SU-DHL-6 (cell line): ENCODE measurements around the gene N4BP2.
A peak's percentile ranks its signal among the peaks of the same experiment; 100 is the strongest.

Experiments
- H2AFZ ChIP-seq: fragments of 200-600 bp; sonication (generic); 2 replicates; pipeline ENCODE4 v1.6.1; 2014; ENCODE audit warnings: low read depth, mild to moderate bottlenecking, moderate library complexity, mixed read lengths, antibody characterized with exemption, low read length; ENCODE audit not compliant: severe bottlenecking
- H3F3A ChIP-seq: fragments of 200-600 bp; shearing (Covaris generic); 2 replicates; pipeline ENCODE4 v1.6.0; 2016; ENCODE audit warnings: antibody characterized with exemption, mild to moderate bottlenecking; ENCODE audit not compliant: insufficient read depth
- H3K27ac ChIP-seq: fragments of 200-600 bp; sonication (generic); 2 replicates; pipeline ENCODE4 v1.5.1; 2016; ENCODE audit warnings: low read depth, mild to moderate bottlenecking, low read length, moderate library complexity, mixed read lengths
- H3K27me3 ChIP-seq: fragments of 200-600 bp; sonication (generic), shearing (Covaris generic); 2 replicates; pipeline ENCODE4 v1.6.0; 2014; ENCODE audit warnings: mild to moderate bottlenecking, low read length
- H3K36me3 ChIP-seq: fragments of 200-600 bp; sonication (generic); 2 replicates; pipeline ENCODE4 v1.6.1; 2014; ENCODE audit warnings: mild to moderate bottlenecking, low read length, mixed read lengths
- H3K4me2 ChIP-seq: fragments of 300-600, 200-600 bp; shearing (Covaris generic), sonication (generic); 2 replicates; pipeline ENCODE4 v1.6.0; 2014; ENCODE audit warnings: low read length, low read depth, mild to moderate bottlenecking; ENCODE audit not compliant: poor library complexity, severe bottlenecking
- H3K4me3 ChIP-seq: fragments of 200-600 bp; sonication (generic); 2 replicates; pipeline ENCODE4 v1.5.1; 2014; ENCODE audit warnings: antibody characterized with exemption, low read length, mild to moderate bottlenecking, mixed read lengths; ENCODE audit not compliant: insufficient read depth, poor library complexity, severe bottlenecking
- H3K79me2 ChIP-seq: fragments of 200-600 bp; sonication (generic); 2 replicates; pipeline ENCODE4 v1.6.1; 2014; ENCODE audit warnings: mild to moderate bottlenecking, low read length, moderate library complexity; ENCODE audit not compliant: insufficient read depth
- H3K9ac ChIP-seq: fragments of 200-600 bp; sonication (generic); 2 replicates; pipeline ENCODE4 v1.7.0; 2014; ENCODE audit warnings: mild to moderate bottlenecking, low read length
- H3K9me2 ChIP-seq: fragments of 200-600 bp; sonication (generic); replicated peaks from 2 replicates; pipeline ENCODE4 v1.6.1; 2014; ENCODE audit warnings: low read length; ENCODE audit not compliant: insufficient read depth
- H3K9me3 ChIP-seq: fragments of 200-600 bp; sonication (generic); 2 replicates; pipeline ENCODE4 v1.6.1; 2014; ENCODE audit warnings: low read length, mixed read lengths; ENCODE audit not compliant: insufficient read depth
- H4K20me1 ChIP-seq: fragments of 200-600 bp; sonication (generic); 2 replicates; pipeline ENCODE4 v1.6.1; 2014; ENCODE audit warnings: low read depth, mild to moderate bottlenecking, antibody characterized with exemption, low read length, moderate library complexity, mixed read lengths
- EZH2phosphoT487 ChIP-seq: fragments of 200-600 bp; sonication (generic), shearing (Covaris generic); conservative IDR thresholded peaks from 2 replicates; pipeline ENCODE4 v1.6.1; 2018; ENCODE audit warnings: mild to moderate bottlenecking, antibody characterized with exemption, low read length, moderate library complexity, mixed read lengths
- TF ChIP-seq, protein P1 (sequence below): fragments of 200-600 bp; sonication (generic); IDR thresholded peaks from one replicate; pipeline ENCODE4 v1.5.1; 2017; ENCODE audit warnings: antibody characterized with exemption, mild to moderate bottlenecking, low read length, moderate library complexity; ENCODE audit not compliant: insufficient read depth, poor library complexity, severe bottlenecking

Gene N4BP2

DNA sequence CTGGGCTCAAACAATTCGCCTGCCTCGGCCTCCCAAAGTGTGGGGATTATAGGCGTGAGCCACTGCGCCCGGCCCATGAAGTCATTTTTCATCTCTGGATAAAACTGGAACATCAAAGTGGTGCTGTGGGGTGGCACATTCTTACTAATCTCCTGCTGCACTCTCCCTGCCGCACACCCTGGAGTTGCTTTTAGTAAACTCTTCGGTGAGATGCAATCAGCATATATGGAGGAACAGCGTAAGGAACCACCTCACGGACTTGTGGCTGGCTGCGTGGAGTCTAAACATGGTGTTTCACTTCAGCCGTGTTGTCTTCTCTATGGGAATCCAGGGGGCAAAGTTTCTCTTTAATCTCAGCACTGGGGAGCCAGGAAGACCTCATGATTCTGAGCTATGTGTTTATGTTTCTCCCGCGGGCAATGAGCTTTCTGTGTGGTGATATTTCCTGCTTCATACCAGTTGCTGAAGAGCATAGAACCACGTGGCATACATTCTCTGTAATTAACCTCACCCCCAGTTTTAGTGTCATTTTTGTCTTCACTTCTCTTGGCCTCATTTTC, 138.0 kb downstream of the N4BP2 start:
- H3K4me2 ChIP-seq = peak overlapping the region; percentile 98
- no peaks in the 10 kb centered on the region for H3K9me2 ChIP-seq
- no peaks in the 10 kb centered on the region for H3K27me3 ChIP-seq
- peak overlapping the region; percentile 95 for H3K4me3 ChIP-seq
- peak overlapping the region; percentile 88 for H3K9ac ChIP-seq
- peak overlapping the region; percentile 99 for H3K27ac ChIP-seq
- no peaks in the 10 kb centered on the region for H4K20me1 ChIP-seq
- H3K79me2 ChIP-seq = peaks cover 81% of the 10 kb centered on the region
- no peak overlapping the region for H2AFZ ChIP-seq
- peaks cover 19% of the 10 kb centered on the region for H3K36me3 ChIP-seq
- TF ChIP-seq EZH2phosphoT487 = no peak
- TF ChIP-seq, protein P1, sequence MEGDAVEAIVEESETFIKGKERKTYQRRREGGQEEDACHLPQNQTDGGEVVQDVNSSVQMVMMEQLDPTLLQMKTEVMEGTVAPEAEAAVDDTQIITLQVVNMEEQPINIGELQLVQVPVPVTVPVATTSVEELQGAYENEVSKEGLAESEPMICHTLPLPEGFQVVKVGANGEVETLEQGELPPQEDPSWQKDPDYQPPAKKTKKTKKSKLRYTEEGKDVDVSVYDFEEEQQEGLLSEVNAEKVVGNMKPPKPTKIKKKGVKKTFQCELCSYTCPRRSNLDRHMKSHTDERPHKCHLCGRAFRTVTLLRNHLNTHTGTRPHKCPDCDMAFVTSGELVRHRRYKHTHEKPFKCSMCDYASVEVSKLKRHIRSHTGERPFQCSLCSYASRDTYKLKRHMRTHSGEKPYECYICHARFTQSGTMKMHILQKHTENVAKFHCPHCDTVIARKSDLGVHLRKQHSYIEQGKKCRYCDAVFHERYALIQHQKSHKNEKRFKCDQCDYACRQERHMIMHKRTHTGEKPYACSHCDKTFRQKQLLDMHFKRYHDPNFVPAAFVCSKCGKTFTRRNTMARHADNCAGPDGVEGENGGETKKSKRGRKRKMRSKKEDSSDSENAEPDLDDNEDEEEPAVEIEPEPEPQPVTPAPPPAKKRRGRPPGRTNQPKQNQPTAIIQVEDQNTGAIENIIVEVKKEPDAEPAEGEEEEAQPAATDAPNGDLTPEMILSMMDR = no peak
- H3F3A ChIP-seq = peaks cover 90% of the 10 kb centered on the region
- no peaks in the 10 kb centered on the region for H3K9me3 ChIP-seq

- Histone ChIP-seq H3K36me3 (peaks cover 21% of the 10 kb centered on the region), H3K9me2 (no peaks in the 10 kb centered on the region), H3F3A (peaks cover 90% of the 10 kb centered on the region), H3K9ac (peak overlapping the region; percentile 88), H2AFZ (no peak overlapping the region), H4K20me1 (no peaks in the 10 kb centered on the region), H3K4me2 (peak overlapping the region; percentile 98), H3K79me2 (peaks cover 82% of the 10 kb centered on the region), H3K4me3 (peak overlapping the region; percentile 95), H3K27ac (peak overlapping the region; percentile 99), H3K9me3 (no peaks in the 10 kb centered on the region), H3K27me3 (no peaks in the 10 kb centered on the region)
- TF ChIP-seq, protein P1 = no peak
- TF ChIP-seq EZH2phosphoT487 = no peak
Measured at GRCh38 chr4:40195182-40196177, 138.8 kb downstream of the N4BP2 start.

DNA sequence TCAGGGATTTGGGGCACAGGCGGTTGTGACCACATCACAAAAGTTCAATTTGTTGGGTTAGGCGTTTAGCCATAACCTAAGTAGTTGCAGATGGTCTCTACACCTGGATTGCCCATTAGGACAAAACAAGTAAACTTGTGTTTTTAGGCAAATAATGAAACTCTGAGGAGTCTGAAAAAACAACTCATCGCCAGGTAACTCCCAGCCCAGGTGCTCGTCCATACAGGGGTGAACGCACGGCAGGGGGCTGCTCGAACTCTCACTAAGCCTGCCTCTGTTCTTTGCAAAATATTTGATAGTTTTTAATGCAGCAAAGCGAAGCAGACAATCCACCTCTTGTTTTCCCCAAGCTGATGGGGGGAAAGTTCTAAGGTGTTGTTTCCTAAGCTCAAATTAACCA, 139.6 kb downstream of the N4BP2 start:
- peak overlapping the region; percentile 95 for H3K4me3 ChIP-seq

More for the DNA sequence above, 139.6 kb downstream of the N4BP2 start:
- H3K9ac ChIP-seq = peak overlapping the region; percentile 88
- TF ChIP-seq EZH2phosphoT487 = no peak
- TF ChIP-seq, protein P1 = no peak
- peaks cover 83% of the 10 kb centered on the region for H3K79me2 ChIP-seq
- H3K36me3 ChIP-seq = peaks cover 22% of the 10 kb centered on the region
- H4K20me1 ChIP-seq = no peaks in the 10 kb centered on the region; the same call in 1 of the 2 replicates
- peak overlapping the region; percentile 98 for H3K4me2 ChIP-seq
- no peaks in the 10 kb centered on the region for H3K9me2 ChIP-seq
- peak overlapping the region; percentile 99 for H3K27ac ChIP-seq
- H3K27me3 ChIP-seq = no peaks in the 10 kb centered on the region
- H3K9me3 ChIP-seq = no peaks in the 10 kb centered on the region
- H3F3A ChIP-seq = peaks cover 90% of the 10 kb centered on the region
- H2AFZ ChIP-seq = no peak overlapping the region
